Measurements from ENCODE around the gene VWA5B1.
"Not testable (repeated sequence)": the region's sequence is repeated elsewhere in the genome, so short reads cannot be mapped to it uniquely, and the experiment has no call there.

VWA5B1 gene, protein sequence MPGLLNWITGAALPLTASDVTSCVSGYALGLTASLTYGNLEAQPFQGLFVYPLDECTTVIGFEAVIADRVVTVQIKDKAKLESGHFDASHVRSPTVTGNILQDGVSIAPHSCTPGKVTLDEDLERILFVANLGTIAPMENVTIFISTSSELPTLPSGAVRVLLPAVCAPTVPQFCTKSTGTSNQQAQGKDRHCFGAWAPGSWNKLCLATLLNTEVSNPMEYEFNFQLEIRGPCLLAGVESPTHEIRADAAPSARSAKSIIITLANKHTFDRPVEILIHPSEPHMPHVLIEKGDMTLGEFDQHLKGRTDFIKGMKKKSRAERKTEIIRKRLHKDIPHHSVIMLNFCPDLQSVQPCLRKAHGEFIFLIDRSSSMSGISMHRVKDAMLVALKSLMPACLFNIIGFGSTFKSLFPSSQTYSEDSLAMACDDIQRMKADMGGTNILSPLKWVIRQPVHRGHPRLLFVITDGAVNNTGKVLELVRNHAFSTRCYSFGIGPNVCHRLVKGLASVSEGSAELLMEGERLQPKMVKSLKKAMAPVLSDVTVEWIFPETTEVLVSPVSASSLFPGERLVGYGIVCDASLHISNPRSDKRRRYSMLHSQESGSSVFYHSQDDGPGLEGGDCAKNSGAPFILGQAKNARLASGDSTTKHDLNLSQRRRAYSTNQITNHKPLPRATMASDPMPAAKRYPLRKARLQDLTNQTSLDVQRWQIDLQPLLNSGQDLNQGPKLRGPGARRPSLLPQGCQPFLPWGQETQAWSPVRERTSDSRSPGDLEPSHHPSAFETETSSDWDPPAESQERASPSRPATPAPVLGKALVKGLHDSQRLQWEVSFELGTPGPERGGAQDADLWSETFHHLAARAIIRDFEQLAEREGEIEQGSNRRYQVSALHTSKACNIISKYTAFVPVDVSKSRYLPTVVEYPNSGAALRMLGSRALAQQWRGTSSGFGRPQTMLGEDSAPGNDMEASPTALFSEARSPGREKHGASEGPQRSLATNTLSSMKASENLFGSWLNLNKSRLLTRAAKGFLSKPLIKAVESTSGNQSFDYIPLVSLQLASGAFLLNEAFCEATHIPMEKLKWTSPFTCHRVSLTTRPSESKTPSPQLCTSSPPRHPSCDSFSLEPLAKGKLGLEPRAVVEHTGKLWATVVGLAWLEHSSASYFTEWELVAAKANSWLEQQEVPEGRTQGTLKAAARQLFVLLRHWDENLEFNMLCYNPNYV

DNA sequence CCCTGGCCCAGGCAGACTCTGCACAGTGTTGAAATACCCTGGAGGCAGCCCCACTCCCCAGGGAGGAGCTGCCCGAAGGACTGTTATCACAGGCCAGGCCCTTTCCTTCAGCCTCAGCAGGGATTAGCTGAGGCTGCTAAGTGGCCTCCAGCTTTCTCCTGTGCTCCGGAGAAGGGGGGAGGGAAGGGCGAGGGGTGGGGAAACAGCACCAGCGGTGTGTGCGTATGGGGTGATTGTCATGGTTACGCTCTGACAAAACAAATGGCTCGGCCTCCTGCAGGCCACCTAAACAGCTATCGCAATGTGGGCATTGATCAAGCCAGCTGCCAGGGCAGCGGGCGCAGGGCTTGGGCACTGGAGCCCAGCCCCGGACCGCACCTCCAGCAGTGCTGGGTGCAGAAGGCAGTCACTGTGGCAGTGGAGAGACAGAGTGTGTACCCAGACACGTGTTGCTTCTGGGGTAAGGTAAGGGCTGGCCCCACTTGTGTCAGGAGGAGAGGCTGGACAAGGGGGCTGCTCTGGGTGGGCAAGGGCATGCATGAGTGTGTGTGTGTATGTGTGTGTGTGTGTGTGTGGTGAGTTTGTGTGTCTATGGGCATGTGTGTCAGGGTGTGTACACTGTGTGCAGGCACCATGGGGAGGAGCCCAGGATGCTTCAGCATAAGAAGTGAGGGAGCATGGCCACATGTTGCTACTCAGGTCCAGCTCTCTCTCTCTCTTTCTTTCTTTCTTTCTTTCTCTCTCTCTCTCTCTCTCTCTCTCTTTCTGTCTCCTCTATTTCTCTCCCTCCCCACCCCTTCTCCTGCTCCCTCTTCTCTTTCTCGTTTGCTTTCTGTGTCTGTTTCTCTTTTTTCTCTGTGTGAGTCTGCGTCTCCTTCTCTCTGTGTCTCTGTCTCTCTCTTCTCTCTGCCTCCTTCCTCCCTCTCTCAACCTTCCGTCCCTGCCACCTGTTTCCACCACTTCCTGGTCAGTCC is at the start of gene VWA5B1:
VWA5B1 (plus strand) TSS at position 252 of the 974 bp plus-strand sequence. CDS start 19,727 bp downstream, outside the sequence.
- DNase-seq: no peak

DNA sequence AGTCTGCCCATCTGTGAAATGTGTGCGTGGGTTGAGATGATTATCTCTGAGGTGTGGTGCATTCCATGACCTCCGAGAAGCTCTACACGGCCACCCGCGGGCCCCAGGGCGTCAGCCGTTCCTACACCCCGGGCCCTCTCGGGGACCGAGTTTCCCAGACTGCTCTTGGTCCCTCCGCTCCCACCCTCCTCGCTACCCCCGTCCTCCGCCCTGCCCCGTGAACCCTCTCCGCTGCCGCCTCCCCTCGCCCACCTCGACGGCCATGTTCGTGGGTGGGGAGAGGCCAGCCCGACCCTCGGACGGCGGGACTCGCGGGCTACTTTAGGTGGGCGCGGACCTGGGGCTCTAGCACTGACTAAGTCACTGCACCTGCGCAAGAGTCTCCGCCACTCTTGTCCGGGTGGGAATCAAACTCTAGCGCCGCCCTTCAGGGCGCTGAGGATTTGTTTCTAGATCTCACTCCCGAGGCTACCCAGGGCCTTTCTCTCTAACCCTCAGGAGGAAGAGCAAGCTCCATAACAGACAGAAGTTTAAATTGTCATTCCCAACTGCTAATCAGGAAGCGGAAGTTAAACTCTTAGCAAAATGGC is 47.7 kb upstream of the VWA5B1 start:
- no peak for DNase-seq

DNA sequence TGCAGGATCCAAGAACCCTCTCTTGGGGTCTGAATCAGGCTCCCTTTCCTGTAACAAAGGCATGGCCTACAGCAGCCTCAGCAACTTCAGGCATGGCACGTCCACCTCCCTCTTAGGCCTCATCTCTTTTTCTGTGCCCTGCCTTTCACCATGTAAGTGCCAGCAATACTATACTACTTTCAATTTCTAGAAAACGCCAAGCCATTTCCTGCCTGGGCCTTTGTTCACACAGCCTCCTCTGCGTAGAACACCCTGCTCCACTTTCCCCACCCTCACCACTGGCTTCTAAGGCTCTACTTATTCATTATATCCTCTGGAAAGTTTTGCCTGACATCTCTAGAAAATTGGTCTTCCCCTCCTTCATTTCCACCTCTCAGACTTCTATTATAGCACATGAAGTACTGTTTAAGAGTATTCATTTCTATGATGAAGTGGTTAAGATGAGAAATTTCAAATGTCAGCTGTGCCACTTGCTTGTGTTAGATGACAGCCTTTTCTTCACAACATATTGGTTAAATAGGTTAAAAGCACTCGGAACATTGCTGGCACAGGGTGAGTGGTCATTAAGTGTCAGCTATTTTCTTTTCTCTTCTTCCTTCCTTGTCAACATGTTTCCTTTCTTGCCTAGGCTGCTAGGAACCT is 41.6 kb upstream of the VWA5B1 start:
- peak; percentile 23 for DNase-seq

DNA sequence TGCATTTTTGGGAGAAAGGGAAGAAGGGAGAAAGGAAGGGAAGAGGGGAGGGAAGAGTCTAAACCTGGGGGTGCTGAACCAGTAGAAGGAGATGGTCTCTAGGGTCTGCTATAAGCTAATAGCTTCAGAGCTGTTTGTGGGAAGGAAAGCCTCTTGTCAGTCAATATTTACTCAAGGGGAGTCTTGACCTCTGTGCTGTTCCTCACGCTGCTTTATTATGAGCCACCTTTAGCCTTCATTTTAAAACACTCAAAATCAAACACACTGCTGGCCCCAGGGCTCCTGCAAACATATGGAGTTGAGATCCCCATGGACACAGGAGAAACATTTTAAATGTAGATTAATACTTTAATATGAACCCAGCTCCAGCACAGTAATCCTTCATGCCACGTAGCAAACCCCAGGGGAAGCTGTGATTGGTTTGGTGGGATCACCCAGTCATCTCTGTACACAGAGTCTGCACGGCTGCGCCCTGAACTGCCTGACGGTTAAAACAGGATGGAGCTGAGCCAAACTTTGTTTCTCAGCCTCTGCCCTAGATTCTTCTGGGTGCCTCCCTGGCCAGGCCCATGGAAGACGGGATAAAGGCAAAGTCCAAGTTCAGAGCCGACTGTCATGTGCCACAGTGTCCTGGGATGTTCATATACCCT is 40.2 kb upstream of the VWA5B1 start:
- DNase-seq: no peak

DNA sequence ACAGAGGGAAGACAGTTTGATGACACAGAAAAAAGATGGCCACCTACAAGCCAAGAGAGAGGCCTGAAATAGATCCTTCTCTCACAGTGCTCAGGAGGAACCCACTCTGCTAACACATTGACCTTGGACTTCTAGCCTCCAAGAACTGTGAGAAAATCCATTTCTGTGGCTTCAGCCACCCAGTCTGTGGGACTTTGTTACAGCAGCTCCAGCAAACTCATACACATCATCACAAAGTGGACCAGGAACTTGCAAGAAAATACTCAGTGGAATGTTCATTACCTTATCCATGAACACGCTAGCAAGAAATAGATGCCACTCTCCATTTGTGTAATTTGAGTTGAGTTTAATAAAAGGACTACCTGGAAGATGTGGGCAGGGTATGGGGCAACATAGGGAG is 38.1 kb upstream of the VWA5B1 start:
- DNase-seq: no peak

DNA sequence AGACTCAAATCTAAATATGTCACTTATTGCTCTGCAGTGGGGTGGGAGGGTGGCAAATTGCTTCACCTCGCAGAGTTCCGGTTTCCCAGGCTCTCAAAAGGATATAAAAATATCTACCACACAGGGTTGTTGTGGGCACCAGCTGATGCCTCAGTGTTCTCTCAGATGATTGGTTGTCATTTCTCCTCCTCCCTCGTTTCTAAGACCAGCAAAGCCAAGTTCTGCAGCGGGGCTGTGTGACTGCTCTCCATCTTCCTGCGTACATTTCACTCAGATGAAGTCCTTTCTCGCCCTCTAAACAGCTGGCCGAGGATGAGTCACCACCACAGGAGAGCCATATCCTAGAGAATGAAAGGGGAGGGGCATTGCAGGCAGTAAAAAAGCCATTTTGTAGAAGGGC is 35.0 kb upstream of the VWA5B1 start:
- no peak for DNase-seq

DNA sequence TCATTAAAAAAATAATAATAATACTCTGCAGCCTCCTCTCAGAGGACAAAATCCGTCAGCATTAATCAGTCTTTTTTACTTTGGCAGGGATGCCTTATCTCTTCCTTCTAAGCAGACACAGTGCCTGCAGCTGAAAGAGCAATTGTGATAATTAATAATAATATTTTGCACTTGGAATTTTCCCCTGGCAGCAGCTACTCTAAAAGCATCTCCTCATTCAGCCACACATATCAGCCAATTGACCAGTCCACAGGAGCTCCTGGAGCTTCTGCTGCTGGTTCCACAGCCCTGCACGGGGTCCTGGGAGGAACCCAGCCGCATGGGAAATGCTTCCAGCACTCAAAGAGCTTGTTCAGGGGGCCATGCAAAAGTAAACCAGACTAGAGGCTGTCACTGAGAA is 31.0 kb upstream of the VWA5B1 start:
- DNase-seq: no peak

GRCh38 chr1:20261095-20261494 is 29.6 kb upstream of the VWA5B1 start:
- DNase-seq: no peak

GRCh38 chr1:20262810-20263534 is 27.7 kb upstream of the VWA5B1 start:
- no peak for DNase-seq

DNA sequence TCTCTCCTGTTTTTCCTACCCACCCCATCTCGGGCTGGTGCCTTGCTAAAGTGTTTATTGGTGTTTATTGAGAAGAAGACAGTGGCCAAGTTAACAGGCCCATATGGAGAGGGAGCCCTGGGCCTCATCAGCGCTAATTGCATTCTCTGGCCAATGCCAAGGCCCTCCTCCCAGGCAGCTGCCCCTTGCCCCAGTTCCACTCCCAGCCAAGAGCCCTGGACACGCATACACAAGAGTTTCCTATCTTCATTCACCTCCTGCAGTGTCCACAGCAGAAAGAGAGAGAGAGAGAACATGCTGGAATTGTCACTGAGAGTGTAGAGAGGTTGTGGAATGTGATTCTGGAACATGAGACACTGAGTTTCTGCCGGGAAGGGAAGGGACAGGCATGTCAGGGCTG is 25.4 kb upstream of the VWA5B1 start:
- DNase-seq: no peak

DNA sequence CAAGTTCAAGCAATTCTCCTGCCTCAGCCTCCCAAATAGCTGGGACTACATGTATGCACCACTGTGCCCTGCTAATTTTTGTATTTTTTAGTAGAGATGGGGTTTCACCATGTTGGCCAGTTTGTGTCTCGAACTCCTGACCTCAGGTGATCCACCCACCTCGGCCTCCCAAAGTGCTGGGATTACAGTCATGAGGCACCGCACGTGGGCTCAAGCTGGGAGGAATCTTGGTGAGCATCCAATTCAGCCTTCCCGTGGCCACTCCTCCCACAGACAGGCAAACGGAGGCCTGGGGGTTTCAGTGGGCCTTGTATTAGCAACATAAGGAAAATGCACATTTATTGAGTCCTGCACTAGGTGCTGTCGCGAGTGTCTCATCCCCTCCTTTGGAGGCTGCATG is 24.5 kb upstream of the VWA5B1 start:
- no peak for DNase-seq

DNA sequence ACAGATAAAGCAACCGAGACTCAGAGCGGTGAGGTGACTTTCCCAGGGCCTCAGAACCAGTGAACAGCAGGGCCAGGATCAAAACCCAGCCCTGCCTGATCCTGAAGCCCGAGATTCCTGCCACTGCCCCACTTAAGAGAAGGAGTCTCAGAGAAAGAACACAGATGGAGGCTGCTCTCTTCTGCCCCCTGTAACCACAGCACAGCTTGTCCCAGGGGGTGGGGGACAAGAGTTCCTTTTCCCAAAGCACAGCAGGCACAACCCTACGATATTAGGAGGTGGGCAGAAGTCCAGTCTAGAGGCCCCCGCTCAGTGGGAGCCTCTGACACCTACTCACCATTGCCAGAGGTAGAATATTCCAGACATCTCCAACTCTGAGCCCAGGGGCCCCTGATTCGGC is 24.0 kb upstream of the VWA5B1 start:
- DNase-seq: no peak

GRCh38 chr1:20271498-20272400 is 18.9 kb upstream of the VWA5B1 start:
- no peak for DNase-seq

DNA sequence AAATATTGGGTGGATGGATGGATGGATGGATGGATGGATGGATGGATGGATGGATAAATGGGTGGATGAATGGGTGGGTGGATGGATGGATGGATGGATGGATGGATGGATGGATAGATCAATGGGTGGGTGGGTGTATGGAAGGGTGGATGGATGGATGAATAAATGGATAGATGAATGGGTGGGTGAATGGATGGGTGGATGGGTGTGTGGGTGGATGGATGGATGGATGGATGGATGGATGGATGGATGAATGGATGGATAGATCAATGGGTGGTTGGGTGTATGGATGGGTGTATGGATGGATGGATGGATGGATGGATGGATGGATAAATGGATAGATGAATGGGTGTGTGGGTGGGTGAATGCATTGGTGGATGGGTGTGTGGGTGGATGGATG is 17.0 kb upstream of the VWA5B1 start:
- DNase-seq: not testable (repeated sequence)

DNA sequence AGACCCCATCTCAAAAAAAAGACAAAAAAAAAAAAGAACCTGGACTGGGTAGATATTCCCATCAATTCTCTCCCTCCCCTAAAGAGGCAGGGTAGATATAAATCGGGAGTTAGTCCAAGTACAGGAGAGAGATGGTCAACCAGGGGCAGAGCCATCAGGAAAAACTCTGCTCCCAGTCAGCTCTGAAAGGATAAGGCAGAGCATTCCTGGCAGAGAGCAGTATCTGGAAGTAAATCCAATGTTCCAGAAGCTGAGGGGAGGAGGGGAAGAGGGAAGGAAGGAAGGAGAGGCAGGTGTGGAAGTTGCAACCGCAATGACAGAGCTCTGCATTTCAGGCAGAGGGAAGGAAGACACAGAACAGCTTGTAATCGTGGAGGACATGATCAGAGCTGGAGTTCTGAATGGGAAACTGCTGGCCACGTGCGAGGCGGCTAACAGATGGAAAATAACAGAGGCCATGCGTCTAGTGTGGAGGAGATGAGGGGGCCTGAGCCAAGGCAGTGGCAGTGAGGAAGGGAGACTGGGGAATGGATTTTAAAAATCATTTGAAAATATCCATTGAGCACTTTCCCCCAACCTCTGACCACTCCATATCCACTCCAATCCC is 15.3 kb upstream of the VWA5B1 start:
- no peak for DNase-seq

DNA sequence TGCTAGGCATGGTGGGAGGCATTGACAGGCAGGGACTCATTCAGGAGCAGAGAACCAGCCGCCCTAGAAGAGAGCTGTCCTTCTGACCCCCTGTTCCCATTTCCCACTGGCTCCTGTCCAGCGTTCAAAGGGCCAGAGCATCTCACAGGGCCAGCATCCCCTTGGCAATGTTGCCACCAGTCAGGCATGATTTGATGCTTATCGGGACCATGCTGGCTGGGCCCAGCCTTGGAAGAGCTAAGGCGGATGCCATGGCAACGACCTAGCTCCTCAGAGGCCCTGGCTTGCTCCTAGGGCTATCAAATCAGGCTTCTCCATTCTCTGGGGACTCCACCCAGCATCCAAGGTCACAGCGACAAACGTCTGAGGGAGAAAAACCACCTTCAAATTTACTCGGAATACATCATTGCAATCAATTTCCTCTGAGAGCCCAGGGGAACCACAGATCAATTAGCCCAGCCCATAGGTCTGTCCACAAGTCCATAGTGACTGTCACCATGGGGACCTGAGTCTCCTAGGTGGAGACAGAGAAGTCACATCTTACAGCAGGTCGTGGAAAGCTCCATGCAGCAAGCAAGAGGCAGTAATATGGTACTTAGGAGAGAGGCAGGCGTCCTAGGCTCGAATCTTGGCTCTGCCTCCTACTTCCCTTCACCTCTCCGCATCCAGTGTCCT is 14.1 kb upstream of the VWA5B1 start:
- DNase-seq: no peak

DNA sequence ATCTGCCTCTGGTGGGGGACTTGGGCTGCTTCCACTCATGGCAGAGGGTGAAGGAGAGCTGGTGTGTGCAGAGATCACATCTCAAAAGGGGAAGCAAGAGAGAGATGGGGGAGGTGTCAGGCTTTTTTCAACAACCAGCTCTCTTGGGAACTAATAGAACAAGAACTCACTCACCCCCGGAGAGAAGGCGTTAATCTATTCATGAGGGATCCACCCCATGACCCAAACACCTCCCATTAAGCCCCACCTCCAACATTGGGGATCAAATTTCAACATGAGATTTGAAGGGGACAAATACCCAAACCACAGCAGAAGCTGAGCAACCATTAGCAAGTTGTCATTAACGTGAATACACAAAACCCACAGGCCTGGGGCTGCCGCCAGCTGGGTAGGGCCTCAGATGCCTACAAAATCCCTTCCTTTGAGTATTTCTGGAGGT is 12.0 kb upstream of the VWA5B1 start:
- DNase-seq: no peak

GRCh38 chr1:20279509-20279908 is 11.2 kb upstream of the VWA5B1 start:
- no peak for DNase-seq
